Upper lobe of left lung (tissue), 6 donors: ENCODE measurements around the gene SURF6. TPM values are rescaled to one million over a fixed set of nuclear protein-coding genes. Genes with fewer than 3 reads are reported as not detected.

Experiments used
- ATAC-seq, 2 donors: fragments of 200-7000 bp; cut with Tn5 transposase; one replicate each; pipeline ENCODE4 v1.9.1; 2022; ENCODE audit warnings: mild to moderate bottlenecking in 2 of 2, moderate library complexity in 2 of 2; ENCODE audit not compliant: low FRiP score in 2 of 2
- DNase-seq, 2 donors: peaks; one replicate each; pipeline ENCODE4 v3.0.0-alpha.2; 2019 to 2020
- H3K27ac ChIP-seq, 4 donors: fragments of 200-600 bp; sonication (generic); one replicate each; pipeline ENCODE4 v1.5.1; 2016 to 2019
- H3K27me3 ChIP-seq, 4 donors: fragments of 200-600 bp; sonication (generic); one replicate each; pipeline ENCODE4 v1.5.1; 2017 to 2019
- H3K36me3 ChIP-seq, 4 donors: fragments of 200-600 bp; sonication (generic); one replicate each; pipeline ENCODE4 v1.5.1; 2016 to 2019
- H3K4me1 ChIP-seq, 4 donors: fragments of 200-600 bp; sonication (generic); one replicate each; pipeline ENCODE4 v1.5.1; 2018 to 2019
- H3K4me3 ChIP-seq, 4 donors: fragments of 200-600 bp; sonication (generic); one replicate each; pipeline ENCODE4 v1.5.1; 2017 to 2019; ENCODE audit warnings: mild to moderate bottlenecking in 2 of 4, moderate library complexity in 1 of 4
- H3K9me3 ChIP-seq, 4 donors: fragments of 200-600 bp; sonication (generic); one replicate each; pipeline ENCODE4 v1.5.1; 2018 to 2019
- CTCF ChIP-seq, 6 experiments: fragments of 450-650 bp in 4 of 6; fragments of 200-600 bp in 2 of 6; sonication (generic) in 2 of 6; IDR thresholded peaks; one replicate each; pipeline ENCODE4 v1.5.1; 2016 to 2019; ENCODE audit warnings: antibody characterized with exemption in 6 of 6
- EP300 ChIP-seq, 4 donors: sonication (generic); formaldehyde crosslinking; IDR thresholded peaks; one replicate each; pipeline ENCODE4 v1.5.1; 2017; ENCODE audit warnings: antibody characterized with exemption in 4 of 4, control low read depth in 2 of 4
- POLR2A ChIP-seq, 4 donors: fragments of 450-650 bp; IDR thresholded peaks; one replicate each; pipeline ENCODE4 v1.5.1; 2016 to 2017; ENCODE audit warnings: antibody characterized with exemption in 4 of 4, mild to moderate bottlenecking in 2 of 4
- POLR2AphosphoS5 ChIP-seq, 2 donors: sonication (generic); formaldehyde crosslinking; IDR thresholded peaks; one replicate each; pipeline ENCODE4 v1.5.1; 2017; ENCODE audit warnings: antibody characterized with exemption in 2 of 2
- WGBS, 2 donors: methylation state at CpG; one replicate each; pipeline ENCODE4 v1.1.5; 2017 to 2018; 5-methylcytosine and 5-hydroxymethylcytosine counted together
- total RNA-seq, 6 donors: library from RNA; depleted of rRNA in 4 of 6; stranded (reverse); fragments of >200 nt in 4 of 6; gene quantifications; one replicate each; pipeline versions ENCODE4 v1.1.0 to v1.2.1, GENCODE V29; 2016 to 2021
- donor health status: DM: no; HTN: no; CAD: no; lungs with moderate emphysema.
- donor health status: DM: no; HTN: yes; CAD: no; lungs with severe emphysema.

SURF6 gene
- total RNA-seq, 6 donors from 2014 or later: 16.6 to 30.4 (median 24.7) TPM

- ATAC-seq: no peak
Measured at GRCh38 chr9:133368249-133368881, 32.4 kb upstream of the SURF6 start.

GRCh38 chr9:133367778-133368177 is 31.8 kb upstream of the SURF6 start:
- Histone ChIP-seq H3K9me3 (no peaks in the 10 kb centered on the region), H3K4me1 (peaks cover 47 to 54% (median 51%) of the 10 kb centered on the region in 4 donors), H3K36me3 (peaks cover 33 to 79% (median 47%) of the 10 kb centered on the region in 4 donors), H3K27ac (no peak overlapping the region), H3K27me3 (no peaks in the 10 kb centered on the region), H3K4me3 (no peak overlapping the region)
- TF ChIP-seq EP300 (IDR thresholded peaks at IDR 0.05) (no peak), POLR2A (IDR thresholded peaks at IDR 0.05) (no peak), POLR2AphosphoS5 (IDR thresholded peaks at IDR 0.05) (no peak), CTCF (IDR thresholded peaks at IDR 0.05) (no peak)
- ATAC-seq (no peak), DNase-seq (no peak)
- 92% methylated on average over 10 of the region's 10 CpGs; no CpG with 5 or more reads in 1 of the 2 donors for WGBS, 2 donors

More at GRCh38 chr9:133368249-133368881, 32.4 kb upstream of the SURF6 start:
- 80% methylated on average over 18 of the region's 18 CpGs for WGBS, 2 donors
- TF ChIP-seq POLR2AphosphoS5 (IDR thresholded peaks at IDR 0.05) (no peak), EP300 (IDR thresholded peaks at IDR 0.05) (no peak), CTCF (IDR thresholded peaks at IDR 0.05) (no peak), POLR2A (IDR thresholded peaks at IDR 0.05) (no peak)
- H3K4me1 ChIP-seq: peaks cover 53 to 60% (median 57%) of the 10 kb centered on the region in 4 donors
- no peak overlapping the region for H3K4me3 ChIP-seq
- no peaks in the 10 kb centered on the region for H3K27me3 ChIP-seq
- no peaks in the 10 kb centered on the region for H3K9me3 ChIP-seq
- no peak for DNase-seq
- H3K36me3 ChIP-seq: peaks cover 33 to 79% (median 45%) of the 10 kb centered on the region in 4 donors
- no peak overlapping the region for H3K27ac ChIP-seq

GRCh38 chr9:133367221-133367620 is 31.2 kb upstream of the SURF6 start:
- Histone ChIP-seq H3K9me3 (no peaks in the 10 kb centered on the region), H3K4me3 (no peak overlapping the region), H3K27me3 (no peaks in the 10 kb centered on the region), H3K4me1 (peaks cover 41 to 48% (median 46%) of the 10 kb centered on the region in 4 donors), H3K36me3 (peaks cover 33 to 84% (median 49%) of the 10 kb centered on the region in 4 donors), H3K27ac (no peak overlapping the region)
- TF ChIP-seq POLR2AphosphoS5 (IDR thresholded peaks at IDR 0.05) (no peak), POLR2A (IDR thresholded peaks at IDR 0.05) (no peak), CTCF (IDR thresholded peaks at IDR 0.05) (no peak), EP300 (IDR thresholded peaks at IDR 0.05) (no peak)
- DNase-seq (no peak), ATAC-seq (no peak)
- 94% methylated on average over 15 to 18 of the region's 22 CpGs for WGBS, 2 donors

- Histone ChIP-seq H3K4me3 (no peak overlapping the region), H3K9me3 (no peaks in the 10 kb centered on the region), H3K27me3 (no peaks in the 10 kb centered on the region), H3K36me3 (peaks cover 34 to 91% (median 56%) of the 10 kb centered on the region in 4 donors), H3K27ac (no peak overlapping the region), H3K4me1 (peaks cover 33 to 40% (median 38%) of the 10 kb centered on the region in 4 donors)
- TF ChIP-seq EP300 (IDR thresholded peaks at IDR 0.05): no peak
- no peak for TF ChIP-seq CTCF (IDR thresholded peaks at IDR 0.05)
- no peak for TF ChIP-seq POLR2AphosphoS5 (IDR thresholded peaks at IDR 0.05)
- TF ChIP-seq POLR2A (IDR thresholded peaks at IDR 0.05): no peak
- 89 to 93% methylated on average over 9 to 11 of the region's 11 CpGs for WGBS, 2 donors
- DNase-seq (no peak), ATAC-seq (no peak)
Measured at GRCh38 chr9:133366435-133366834, 30.4 kb upstream of the SURF6 start.
